ENCODE measurements around the gene B4GALT1.

DNA sequence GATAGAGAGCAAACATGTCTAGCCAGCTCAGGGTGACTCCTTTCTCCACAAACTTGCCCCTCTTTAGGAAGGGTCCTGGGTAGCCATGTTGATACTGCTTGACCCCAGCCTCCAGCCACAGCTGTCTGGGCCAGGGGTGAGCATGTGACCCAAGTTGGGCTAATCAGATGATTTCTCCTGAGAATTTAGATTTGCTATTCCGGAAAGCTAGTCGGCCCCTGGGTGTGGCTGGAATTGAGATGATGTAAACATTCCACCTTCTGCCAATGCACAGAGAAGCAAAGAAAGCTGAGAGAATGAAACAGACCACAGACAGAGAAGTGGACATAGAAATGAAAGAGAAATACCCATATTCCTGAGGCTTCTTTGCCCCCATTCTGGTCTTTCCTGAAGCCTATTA lies 17.8 kb upstream of the B4GALT1 start:
- TF ChIP-seq YY1 (IDR thresholded peaks at IDR 0.05; ENCODE audit: extremely low read depth, insufficient replicate concordance, low read depth, low read length): no peak
- no peak for TF ChIP-seq CTCF (IDR thresholded peaks at IDR 0.05 in 2 of 3, conservative IDR thresholded peaks at IDR 0.05 in 1 of 3; ENCODE audit: borderline replicate concordance in 1 of 3, insufficient read depth in 1 of 3, low read depth in 2 of 3, low read length in 2 of 3)
- no peak for TF ChIP-seq POLR2A (IDR thresholded peaks at IDR 0.05; ENCODE audit: borderline replicate concordance, extremely low read depth, insufficient read depth, insufficient read length)
- TF ChIP-seq EGR1 (IDR thresholded peaks at IDR 0.05; ENCODE audit: low read depth): no peak
- TF ChIP-seq EZH2phosphoT487 (IDR thresholded peaks at IDR 0.05; ENCODE audit: borderline replicate concordance): no peak
- TF ChIP-seq POLR2AphosphoS5 (IDR thresholded peaks at IDR 0.05; ENCODE audit: low read depth, low read length): no peak

Measured in HCT116 (cell line).